HepG2 (cell line): ENCODE measurements around the gene ECHS1. TPM values are rescaled to one million over a fixed set of nuclear protein-coding genes. Genes with fewer than 3 reads are reported as not detected.

ENCODE experiments used
- AGO2 ChIP-seq: fragments of 200-400 bp; formaldehyde crosslinking; optimal IDR thresholded peaks from 2 replicates; pipeline ENCODE3; 2017; ENCODE audit warnings: mild to moderate bottlenecking, low read depth, low read length, moderate library complexity
- KMT2A ChIP-seq: sonication (generic); formaldehyde crosslinking; IDR thresholded peaks from 2 replicates; pipeline ENCODE4 v1.4.0; 2020; ENCODE audit warnings: missing genetic modification reagents
- LCORL ChIP-seq, 2 experiments: fragments of 450-650 bp in 1 of 2; sonication (generic) in 1 of 2; formaldehyde crosslinking in 1 of 2; IDR thresholded peaks; 2 replicates each; pipeline versions ENCODE4 v1.5.0 to v1.6.1; 2017 to 2020; ENCODE audit warnings: antibody characterized with exemption in 1 of 2, missing genetic modification reagents in 1 of 2
- ZNF3 ChIP-seq: IDR thresholded peaks from 2 replicates; pipeline ENCODE4 v1.7.0; 2017; ENCODE audit warnings: inconsistent platforms
- ZNF329 ChIP-seq: sonication (generic); formaldehyde crosslinking; IDR thresholded peaks from 2 replicates; pipeline ENCODE4 v1.9.0; 2021; ENCODE audit warnings: low read depth, mild to moderate bottlenecking, missing genetic modification reagents
- ZNF33B ChIP-seq: sonication (generic); formaldehyde crosslinking; IDR thresholded peaks from 2 replicates; pipeline ENCODE4 v1.5.1; 2020; ENCODE audit warnings: mild to moderate bottlenecking, missing genetic modification reagents
- ZNF629 ChIP-seq: sonication (generic); formaldehyde crosslinking; conservative IDR thresholded peaks from 2 replicates; pipeline ENCODE4 v1.5.0; 2020; ENCODE audit warnings: missing genetic modification reagents
- ZNF672 ChIP-seq: sonication (generic); formaldehyde crosslinking; IDR thresholded peaks from 2 replicates; pipeline ENCODE4 v1.8.1; 2022; ENCODE audit warnings: missing genetic modification reagents
- polyA plus RNA-seq, 8 experiments: library from polyadenylated mRNA; depleted of rRNA in 3 of 8; stranded (reverse) in 7 of 8; unstranded in 1 of 8; fragments of >200 nt; fragmentation: Illumina TruSeq in 4 of 8; extraction: Trizol in 4 of 8; gene quantifications; 2 replicates each; pipeline versions ENCODE4 v1.2.1 to v1.2.3, GENCODE V29; 2011 to 2016; ENCODE audit warnings: low read depth in 4 of 8, missing spikeins in 1 of 8, mixed read lengths in 1 of 8; ENCODE audit not compliant: insufficient read depth in 1 of 8
- total RNA-seq, 5 experiments: library from RNA; depleted of rRNA; stranded (reverse); fragments of >200 nt; fragmentation: Illumina TruSeq; extraction: Trizol; gene quantifications; 2 replicates each; pipeline ENCODE4 v1.2.3, GENCODE V29; 2016; ENCODE audit warnings: low read depth in 1 of 5
- TF ChIP-seq, protein P1 (sequence below): sonication (generic); formaldehyde crosslinking; IDR thresholded peaks from 2 replicates; pipeline ENCODE4 v1.4.0; 2020; ENCODE audit warnings: mild to moderate bottlenecking, missing genetic modification reagents
- TF ChIP-seq, protein P2 (sequence below): fragments of 450-650 bp; IDR thresholded peaks from 2 replicates; pipeline ENCODE4 v1.6.1; 2017; ENCODE audit warnings: mild to moderate bottlenecking
- TF ChIP-seq, protein P3 (sequence below): sonication (generic); formaldehyde crosslinking; IDR thresholded peaks from 2 replicates; pipeline ENCODE4 v1.4.0; 2020; ENCODE audit warnings: mild to moderate bottlenecking, missing genetic modification reagents
- TF ChIP-seq, protein P4 (sequence below): IDR thresholded peaks from 2 replicates; pipeline ENCODE4 v1.6.1; 2012; ENCODE audit warnings: inconsistent platforms

Gene ECHS1
- total and polyA plus RNA-seq, 2 of the 13 experiments (the other 11 are each of a cell fraction or from before 2014, with no cell fraction given): 32.7 to 195 TPM

GRCh38 chr10:133358162-133358924 is 14.8 kb downstream of the ECHS1 start (continued):
- TF ChIP-seq AGO2 (peak; percentile 17), LCORL (IDR thresholded peaks at IDR 0.05) (no peak), LCORL (CRISPR knock-in tag; IDR thresholded peaks at IDR 0.05) (peak; percentile 50; the same call in 1 of the 2 replicates), ZNF629 (CRISPR knock-in tag) (no peak), ZNF329 (CRISPR knock-in tag) (no peak), ZNF672 (no peak), ZNF33B (CRISPR knock-in tag) (no peak), KMT2A (no peak), ZNF3 (no peak)
- TF ChIP-seq, protein P1, sequence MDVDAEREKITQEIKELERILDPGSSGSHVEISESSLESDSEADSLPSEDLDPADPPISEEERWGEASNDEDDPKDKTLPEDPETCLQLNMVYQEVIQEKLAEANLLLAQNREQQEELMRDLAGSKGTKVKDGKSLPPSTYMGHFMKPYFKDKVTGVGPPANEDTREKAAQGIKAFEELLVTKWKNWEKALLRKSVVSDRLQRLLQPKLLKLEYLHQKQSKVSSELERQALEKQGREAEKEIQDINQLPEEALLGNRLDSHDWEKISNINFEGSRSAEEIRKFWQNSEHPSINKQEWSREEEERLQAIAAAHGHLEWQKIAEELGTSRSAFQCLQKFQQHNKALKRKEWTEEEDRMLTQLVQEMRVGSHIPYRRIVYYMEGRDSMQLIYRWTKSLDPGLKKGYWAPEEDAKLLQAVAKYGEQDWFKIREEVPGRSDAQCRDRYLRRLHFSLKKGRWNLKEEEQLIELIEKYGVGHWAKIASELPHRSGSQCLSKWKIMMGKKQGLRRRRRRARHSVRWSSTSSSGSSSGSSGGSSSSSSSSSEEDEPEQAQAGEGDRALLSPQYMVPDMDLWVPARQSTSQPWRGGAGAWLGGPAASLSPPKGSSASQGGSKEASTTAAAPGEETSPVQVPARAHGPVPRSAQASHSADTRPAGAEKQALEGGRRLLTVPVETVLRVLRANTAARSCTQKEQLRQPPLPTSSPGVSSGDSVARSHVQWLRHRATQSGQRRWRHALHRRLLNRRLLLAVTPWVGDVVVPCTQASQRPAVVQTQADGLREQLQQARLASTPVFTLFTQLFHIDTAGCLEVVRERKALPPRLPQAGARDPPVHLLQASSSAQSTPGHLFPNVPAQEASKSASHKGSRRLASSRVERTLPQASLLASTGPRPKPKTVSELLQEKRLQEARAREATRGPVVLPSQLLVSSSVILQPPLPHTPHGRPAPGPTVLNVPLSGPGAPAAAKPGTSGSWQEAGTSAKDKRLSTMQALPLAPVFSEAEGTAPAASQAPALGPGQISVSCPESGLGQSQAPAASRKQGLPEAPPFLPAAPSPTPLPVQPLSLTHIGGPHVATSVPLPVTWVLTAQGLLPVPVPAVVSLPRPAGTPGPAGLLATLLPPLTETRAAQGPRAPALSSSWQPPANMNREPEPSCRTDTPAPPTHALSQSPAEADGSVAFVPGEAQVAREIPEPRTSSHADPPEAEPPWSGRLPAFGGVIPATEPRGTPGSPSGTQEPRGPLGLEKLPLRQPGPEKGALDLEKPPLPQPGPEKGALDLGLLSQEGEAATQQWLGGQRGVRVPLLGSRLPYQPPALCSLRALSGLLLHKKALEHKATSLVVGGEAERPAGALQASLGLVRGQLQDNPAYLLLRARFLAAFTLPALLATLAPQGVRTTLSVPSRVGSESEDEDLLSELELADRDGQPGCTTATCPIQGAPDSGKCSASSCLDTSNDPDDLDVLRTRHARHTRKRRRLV (CRISPR knock-in tag): no peak
- TF ChIP-seq, protein P2, sequence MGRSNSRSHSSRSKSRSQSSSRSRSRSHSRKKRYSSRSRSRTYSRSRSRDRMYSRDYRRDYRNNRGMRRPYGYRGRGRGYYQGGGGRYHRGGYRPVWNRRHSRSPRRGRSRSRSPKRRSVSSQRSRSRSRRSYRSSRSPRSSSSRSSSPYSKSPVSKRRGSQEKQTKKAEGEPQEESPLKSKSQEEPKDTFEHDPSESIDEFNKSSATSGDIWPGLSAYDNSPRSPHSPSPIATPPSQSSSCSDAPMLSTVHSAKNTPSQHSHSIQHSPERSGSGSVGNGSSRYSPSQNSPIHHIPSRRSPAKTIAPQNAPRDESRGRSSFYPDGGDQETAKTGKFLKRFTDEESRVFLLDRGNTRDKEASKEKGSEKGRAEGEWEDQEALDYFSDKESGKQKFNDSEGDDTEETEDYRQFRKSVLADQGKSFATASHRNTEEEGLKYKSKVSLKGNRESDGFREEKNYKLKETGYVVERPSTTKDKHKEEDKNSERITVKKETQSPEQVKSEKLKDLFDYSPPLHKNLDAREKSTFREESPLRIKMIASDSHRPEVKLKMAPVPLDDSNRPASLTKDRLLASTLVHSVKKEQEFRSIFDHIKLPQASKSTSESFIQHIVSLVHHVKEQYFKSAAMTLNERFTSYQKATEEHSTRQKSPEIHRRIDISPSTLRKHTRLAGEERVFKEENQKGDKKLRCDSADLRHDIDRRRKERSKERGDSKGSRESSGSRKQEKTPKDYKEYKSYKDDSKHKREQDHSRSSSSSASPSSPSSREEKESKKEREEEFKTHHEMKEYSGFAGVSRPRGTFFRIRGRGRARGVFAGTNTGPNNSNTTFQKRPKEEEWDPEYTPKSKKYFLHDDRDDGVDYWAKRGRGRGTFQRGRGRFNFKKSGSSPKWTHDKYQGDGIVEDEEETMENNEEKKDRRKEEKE: no peak
- TF ChIP-seq, protein P3, sequence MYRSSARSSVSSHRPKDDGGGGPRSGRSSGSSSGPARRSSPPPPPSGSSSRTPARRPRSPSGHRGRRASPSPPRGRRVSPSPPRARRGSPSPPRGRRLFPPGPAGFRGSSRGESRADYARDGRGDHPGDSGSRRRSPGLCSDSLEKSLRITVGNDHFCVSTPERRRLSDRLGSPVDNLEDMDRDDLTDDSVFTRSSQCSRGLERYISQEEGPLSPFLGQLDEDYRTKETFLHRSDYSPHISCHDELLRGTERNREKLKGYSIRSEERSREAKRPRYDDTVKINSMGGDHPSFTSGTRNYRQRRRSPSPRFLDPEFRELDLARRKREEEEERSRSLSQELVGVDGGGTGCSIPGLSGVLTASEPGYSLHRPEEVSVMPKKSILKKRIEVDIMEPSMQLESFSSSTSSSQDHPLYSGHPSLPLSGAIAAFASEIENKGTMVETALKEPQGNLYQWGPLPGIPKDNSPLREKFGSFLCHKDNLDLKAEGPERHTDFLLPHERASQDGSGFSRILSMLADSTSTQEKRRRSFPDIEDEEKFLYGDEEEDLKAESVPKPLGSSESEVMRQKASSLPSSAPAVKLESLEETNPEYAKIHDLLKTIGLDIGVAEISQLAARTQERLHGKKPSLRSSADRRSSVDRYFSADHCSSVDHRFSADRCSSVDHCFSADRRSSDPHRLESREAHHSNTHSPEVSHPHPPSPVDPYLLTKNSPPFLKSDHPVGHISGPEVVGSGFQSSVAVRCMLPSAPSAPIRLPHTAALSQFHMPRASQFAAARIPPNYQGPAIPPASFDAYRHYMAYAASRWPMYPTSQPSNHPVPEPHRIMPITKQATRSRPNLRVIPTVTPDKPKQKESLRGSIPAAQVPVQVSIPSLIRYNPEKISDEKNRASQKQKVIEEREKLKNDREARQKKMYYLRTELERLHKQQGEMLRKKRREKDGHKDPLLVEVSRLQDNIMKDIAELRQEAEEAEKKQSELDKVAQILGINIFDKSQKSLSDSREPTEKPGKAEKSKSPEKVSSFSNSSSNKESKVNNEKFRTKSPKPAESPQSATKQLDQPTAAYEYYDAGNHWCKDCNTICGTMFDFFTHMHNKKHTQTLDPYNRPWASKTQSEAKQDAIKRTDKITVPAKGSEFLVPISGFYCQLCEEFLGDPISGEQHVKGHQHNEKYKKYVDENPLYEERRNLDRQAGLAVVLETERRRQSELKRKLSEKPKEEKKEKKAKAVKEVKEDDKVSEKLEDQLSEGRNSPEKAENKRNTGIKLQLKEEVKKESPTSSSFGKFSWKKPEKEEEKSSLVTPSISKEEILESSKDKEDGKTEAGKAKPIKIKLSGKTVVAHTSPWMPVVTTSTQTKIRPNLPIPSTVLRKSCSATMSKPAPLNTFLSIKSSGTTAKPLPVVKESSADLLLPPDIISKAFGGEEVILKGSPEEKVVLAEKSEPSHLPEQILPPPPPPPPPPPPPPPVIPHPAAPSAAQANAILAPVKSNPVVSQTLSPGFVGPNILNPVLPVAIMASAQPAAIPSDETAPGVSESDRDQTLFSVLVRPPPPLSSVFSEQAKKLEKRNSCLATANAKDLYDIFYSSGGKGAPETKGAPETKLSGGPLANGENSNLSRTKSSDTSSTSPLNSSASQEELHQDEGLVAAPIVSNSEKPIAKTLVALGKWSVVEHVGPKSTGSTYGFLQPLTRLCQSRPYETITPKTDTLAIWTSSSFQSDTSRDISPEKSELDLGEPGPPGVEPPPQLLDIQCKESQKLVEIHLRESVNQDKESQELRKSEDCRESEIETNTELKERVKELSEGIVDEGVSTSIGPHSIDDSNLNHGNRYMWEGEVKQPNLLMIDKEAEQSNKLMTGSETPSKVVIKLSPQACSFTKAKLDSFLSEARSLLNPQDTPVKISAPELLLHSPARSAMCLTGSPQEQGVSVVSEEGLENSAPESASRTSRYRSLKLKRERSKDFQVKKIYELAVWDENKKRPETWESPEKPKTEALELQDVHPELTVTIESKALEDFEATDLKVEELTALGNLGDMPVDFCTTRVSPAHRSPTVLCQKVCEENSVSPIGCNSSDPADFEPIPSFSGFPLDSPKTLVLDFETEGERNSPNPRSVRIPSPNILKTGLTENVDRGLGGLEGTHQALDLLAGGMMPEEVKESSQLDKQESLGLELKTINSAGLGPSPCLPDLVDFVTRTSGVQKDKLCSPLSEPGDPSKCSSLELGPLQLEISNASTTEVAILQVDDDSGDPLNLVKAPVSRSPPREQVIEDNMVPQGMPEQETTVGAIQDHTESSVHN (CRISPR knock-in tag): no peak
- TF ChIP-seq, protein P4, sequence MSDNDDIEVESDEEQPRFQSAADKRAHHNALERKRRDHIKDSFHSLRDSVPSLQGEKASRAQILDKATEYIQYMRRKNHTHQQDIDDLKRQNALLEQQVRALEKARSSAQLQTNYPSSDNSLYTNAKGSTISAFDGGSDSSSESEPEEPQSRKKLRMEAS: peak; percentile 65; the same call in 1 of the 2 replicates
